A673 (cell line): ENCODE results near the gene NRXN2. TPM values are rescaled to one million over a fixed set of nuclear protein-coding genes. Genes with fewer than 3 reads are reported as not detected.
A peak's percentile ranks its signal among the peaks of the same experiment; 100 is the strongest.

Experiments
- BruUV-seq: library from RNA; stranded (reverse); fragments of 400-500 nt; replicated peaks from 2 replicates; lab custom pipeline; 2021; lab: Mats Ljungman, UMichigan
- CTCF ChIA-PET: fragments of 300-600 bp; sonication (Branson Sonifier 250); formaldehyde crosslinking; loops from one replicate; lab custom pipeline; 2022; ENCODE audit warnings: antibody characterized with exemption; lab: Charles Lee
- POLR2A ChIA-PET: fragments of 300-600 bp; sonication (Branson Sonifier 250); formaldehyde crosslinking; loops from one replicate; lab custom pipeline; 2022; ENCODE audit warnings: antibody characterized with exemption; ENCODE audit not compliant: low non-redundant PET; lab: Charles Lee
- DNase-seq: peaks from one replicate; pipeline ENCODE4 v3.0.0-alpha.2; 2015; ENCODE audit warnings: low spot score
- H3K27ac ChIP-seq: fragments of 200-600 bp; sonication (generic); 2 replicates; pipeline ENCODE4 v1.5.1; 2016; ENCODE audit warnings: mixed run types, low read depth, mild to moderate bottlenecking, mixed read lengths, antibody characterized with exemption, low read length; ENCODE audit not compliant: poor library complexity, severe bottlenecking
- H3K27me3 ChIP-seq: fragments of 200-600 bp; sonication (generic); replicated peaks from 2 replicates; pipeline ENCODE4 v1.6.1; 2017; ENCODE audit warnings: mixed run types, low read depth, mild to moderate bottlenecking, mixed read lengths, antibody characterized with exemption, low read length; ENCODE audit not compliant: insufficient read depth, poor library complexity
- H3K36me3 ChIP-seq: fragments of 200-600 bp; sonication (generic); 2 replicates; pipeline ENCODE4 v1.6.1; 2016; ENCODE audit warnings: mixed run types, mild to moderate bottlenecking, mixed read lengths, antibody characterized with exemption, low read length; ENCODE audit not compliant: insufficient read depth, poor library complexity, severe bottlenecking
- H3K4me1 ChIP-seq: fragments of 200-600 bp; sonication (generic); 2 replicates; pipeline ENCODE4 v1.6.1; 2017; ENCODE audit warnings: mixed run types, mild to moderate bottlenecking, mixed read lengths, antibody characterized with exemption, low read length; ENCODE audit not compliant: insufficient read depth, poor library complexity, severe bottlenecking
- H3K4me3 ChIP-seq: fragments of 200-600 bp; sonication (generic); 2 replicates; pipeline ENCODE4 v1.5.1; 2016; ENCODE audit warnings: low read depth, mixed run types, mild to moderate bottlenecking, mixed read lengths, low read length; ENCODE audit not compliant: poor library complexity, severe bottlenecking
- H3K9me3 ChIP-seq: fragments of 200-600 bp; sonication (generic); 2 replicates; pipeline ENCODE4 v1.6.1; 2016; ENCODE audit warnings: mixed run types, low read depth, mild to moderate bottlenecking, mixed read lengths, antibody characterized with exemption, low read length; ENCODE audit not compliant: poor library complexity, severe bottlenecking
- CTCF ChIP-seq: fragments of 300-800, 200-600 bp; sonication (generic); conservative IDR thresholded peaks from 2 replicates; pipeline ENCODE4 v1.5.1; 2017; ENCODE audit warnings: low read depth, mild to moderate bottlenecking, antibody characterized with exemption, low read length, moderate library complexity, mixed read lengths
- EZH2 ChIP-seq: fragments of 200-600 bp; sonication (generic); IDR thresholded peaks from 2 replicates; pipeline ENCODE4 v1.6.1; 2017; ENCODE audit warnings: borderline replicate concordance, low read depth, mild to moderate bottlenecking, mixed read lengths, antibody characterized with exemption, low read length; ENCODE audit not compliant: poor library complexity, severe bottlenecking
- intact Hi-C: fragments of 100-400 bp; cut with micrococcal nuclease; formaldehyde crosslinking; loops from one replicate; pipeline ENCODE4 v1.10.0; 2022; ENCODE audit not compliant: unreplicated experiment
- total RNA-seq: library from RNA; stranded (reverse); gene quantifications from 2 replicates; pipeline ENCODE4 v1.2.3, GENCODE V29; 2021

NRXN2 gene
- total RNA-seq, 1 experiment from 2014 or later = 5.0 TPM

- peaks cover 27% of the 10 kb centered on the region for H3K27me3 ChIP-seq
These were observed 21.7 kb upstream of the NRXN2 start for GRCh38 chr11:64744544-64745188.

GRCh38 chr11:64743591-64744543 is 20.9 kb upstream of the NRXN2 start, which contains the start of gene RASGRP2:
Gene RASGRP2 (minus strand): TSS chr11:64744142. CDS start chr11:64742866, 1,276 bp downstream.
- no TSS peak for BruUV-seq
- DNase-seq = no peak
- H3K9me3 ChIP-seq = no peaks in the 10 kb centered on the region
- H3K36me3 ChIP-seq = no peaks in the 10 kb centered on the region
- H3K27me3 ChIP-seq = peaks cover 27% of the 10 kb centered on the region
- no peak within 1 kb of the TSS for H3K27ac ChIP-seq
- ChIA-PET CTCF (interaction anchor here (0.6 kb wide), 1 partner anchor 227 kb away, joined by 3 read pairs; no protein-coding TSS in a partner anchor), POLR2A (interaction anchor here (0.6 kb wide), 1 partner anchor 29 kb away, joined by 5 read pairs; no protein-coding TSS in a partner anchor)
- peaks cover 27% of the 10 kb centered on the region for H3K4me1 ChIP-seq
- intact Hi-C loops = loop anchor here (2.0 kb wide), 1 partner anchor 55 kb away; no protein-coding TSS in a partner anchor
- no peak for TF ChIP-seq EZH2
- peak; percentile 70 for TF ChIP-seq CTCF
- H3K4me3 ChIP-seq = peak within 1 kb of the TSS; percentile 58

More at GRCh38 chr11:64744544-64745188, 21.7 kb upstream of the NRXN2 start:
- no peak overlapping the region for H3K27ac ChIP-seq
- H3K4me3 ChIP-seq = peak overlapping the region; percentile 58
- H3K4me1 ChIP-seq = peaks cover 27% of the 10 kb centered on the region
- intact Hi-C loops = no loop called here
- DNase-seq = no peak
- H3K9me3 ChIP-seq = no peaks in the 10 kb centered on the region
- no peaks in the 10 kb centered on the region for H3K36me3 ChIP-seq
- ChIA-PET POLR2A (no interaction called here), CTCF (interaction anchor here (0.6 kb wide), 1 partner anchor 226 kb away, joined by 3 read pairs; no protein-coding TSS in a partner anchor)
- BruUV-seq = no TSS peak
- no peak for TF ChIP-seq EZH2
- no peak for TF ChIP-seq CTCF
